ENCODE data around the gene CLPTM1L. TPM values are rescaled to one million over a fixed set of nuclear protein-coding genes. Genes with fewer than 3 reads are reported as not detected.
"Not testable (repeated sequence)": the region's sequence is repeated elsewhere in the genome, so short reads cannot be mapped to it uniquely, and the experiment has no call there.

Gene CLPTM1L
- total and polyA plus RNA-seq, 8 donors: 60.8 to 202 (median 117) TPM

GRCh38 chr5:1331861-1332405, 13.0 kb downstream of the CLPTM1L start:
- 82 to 87% (median 83%) methylated on average over 10 to 11 of the region's 11 CpGs for WGBS, 5 donors
- Histone ChIP-seq H3K36me3 (peaks cover 53 to 90% (median 83%) of the 10 kb centered on the region in 4 donors), H3K27me3 (no peaks in the 10 kb centered on the region), H3K27ac (peak overlapping the region; percentile 82 to 86 (median 83)), H3K4me1 (peaks cover 19 to 42% (median 38%) of the 10 kb centered on the region in 4 donors), H3K9me3 (no peaks in the 10 kb centered on the region), H3K4me3 (no peak overlapping the region)
- intact Hi-C loops (cut with DNase I; ENCODE audit: low total_unique reads): no loop called here
- DNase-seq: no peak
- TF ChIP-seq POLR2AphosphoS5 (IDR thresholded peaks at IDR 0.05): no peak
- no peak for TF ChIP-seq POLR2A (IDR thresholded peaks at IDR 0.05)
- TF ChIP-seq EP300 (IDR thresholded peaks at IDR 0.05): no peak
- no peak for TF ChIP-seq CTCF (IDR thresholded peaks at IDR 0.05)

- no peaks in the 10 kb centered on the region for H3K27me3 ChIP-seq
- H3K36me3 ChIP-seq: peaks cover 51 to 86% (median 82%) of the 10 kb centered on the region in 4 donors
- no peak for DNase-seq
- intact Hi-C loops (cut with DNase I; ENCODE audit: low total_unique reads): no loop called here
- peak overlapping the region; percentile 82 to 86 (median 83) for H3K27ac ChIP-seq
- H3K4me3 ChIP-seq: no peak overlapping the region
- peak in 1 of 3 donors; percentile 5 for TF ChIP-seq POLR2AphosphoS5 (IDR thresholded peaks at IDR 0.05)
- TF ChIP-seq POLR2A (IDR thresholded peaks at IDR 0.05): no peak
- TF ChIP-seq CTCF (IDR thresholded peaks at IDR 0.05): no peak
- TF ChIP-seq EP300 (IDR thresholded peaks at IDR 0.05): no peak
- no peaks in the 10 kb centered on the region for H3K9me3 ChIP-seq
- 51 to 79% (median 70%) methylated on average over 28 to 35 of the region's 35 CpGs for WGBS, 5 donors
- peaks cover 19 to 42% (median 38%) of the 10 kb centered on the region in 4 donors for H3K4me1 ChIP-seq
Measured at GRCh38 chr5:1330847-1331831, 13.8 kb downstream of the CLPTM1L start.

GRCh38 chr5:1330146-1330846, 14.6 kb downstream of the CLPTM1L start:
- peaks cover 19 to 42% (median 38%) of the 10 kb centered on the region in 4 donors for H3K4me1 ChIP-seq
- TF ChIP-seq POLR2A (IDR thresholded peaks at IDR 0.05) (no peak), POLR2AphosphoS5 (IDR thresholded peaks at IDR 0.05) (peak; percentile 3 to 88 (median 77)), EP300 (IDR thresholded peaks at IDR 0.05) (no peak), CTCF (IDR thresholded peaks at IDR 0.05) (no peak)
- peak overlapping the region in 1 of 4 donors; percentile 13 for H3K4me3 ChIP-seq
- H3K9me3 ChIP-seq: no peaks in the 10 kb centered on the region
- H3K36me3 ChIP-seq: peaks cover 50 to 86% (median 82%) of the 10 kb centered on the region in 4 donors
- H3K27ac ChIP-seq: peak overlapping the region; percentile 82 to 86 (median 83)
- intact Hi-C loops (cut with DNase I; ENCODE audit: low total_unique reads): no loop called here
- DNase-seq: peak; percentile 89 to 94
- H3K27me3 ChIP-seq: no peaks in the 10 kb centered on the region
- WGBS, 5 donors: 31 to 62% (median 38%) methylated on average over 18 to 23 of the region's 23 CpGs

- Histone ChIP-seq H3K27ac (peak overlapping the region in 4 of 5 donors; percentile 12 to 86 (median 83)), H3K27me3 (no peaks in the 10 kb centered on the region), H3K36me3 (peaks cover 52 to 86% (median 82%) of the 10 kb centered on the region in 4 donors), H3K4me3 (no peak overlapping the region), H3K9me3 (no peaks in the 10 kb centered on the region), H3K4me1 (peaks cover 19 to 42% (median 38%) of the 10 kb centered on the region in 4 donors)
- intact Hi-C loops (cut with DNase I; ENCODE audit: low total_unique reads): no loop called here
- 94 to 100% (median 95%) methylated on average over 9 of the region's 9 CpGs for WGBS, 5 donors
- no peak for DNase-seq
- TF ChIP-seq POLR2AphosphoS5 (IDR thresholded peaks at IDR 0.05) (no peak), CTCF (IDR thresholded peaks at IDR 0.05) (no peak), EP300 (IDR thresholded peaks at IDR 0.05) (no peak), POLR2A (IDR thresholded peaks at IDR 0.05) (no peak)
Measured at GRCh38 chr5:1329111-1329579, 15.8 kb downstream of the CLPTM1L start.

- intact Hi-C loops (cut with DNase I; ENCODE audit: low total_unique reads); H3K9me3 ChIP-seq; H3K4me3 ChIP-seq; H3K27me3 ChIP-seq; DNase-seq: not testable (repeated sequence)
- Histone ChIP-seq H3K27ac (peak overlapping the region in 4 of 5 donors; percentile 12 to 86 (median 83)), H3K36me3 (peaks cover 52 to 86% (median 82%) of the 10 kb centered on the region in 4 donors), H3K4me1 (peaks cover 19 to 42% (median 38%) of the 10 kb centered on the region in 4 donors)
- 78 to 88% (median 82%) methylated on average over 7 of the region's 7 CpGs for WGBS, 5 donors
Measured at GRCh38 chr5:1328237-1329110, 16.4 kb downstream of the CLPTM1L start.

Data from stomach (tissue), 9 donors.